Stimulated activated CD4-positive, alpha-beta T cell treated with anti-CD3 and anti-CD28 coated beads, TNF-alpha, amount 100 ng/mL, for 1 hour (primary cell): ENCODE measurements around the gene RACK1.

ENCODE experiments used
- DNase-seq, 3 donors: peaks; one replicate each; pipeline ENCODE4 v3.0.0-alpha.2; 2020; ENCODE audit warnings: low read depth in 3 of 3, low spot score in 1 of 3

Gene RACK1

GRCh38 chr5:181259974-181260719 is 16.4 kb upstream of the RACK1 start:
- no peak for DNase-seq

GRCh38 chr5:181259283-181259682 is 15.6 kb upstream of the RACK1 start:
- DNase-seq = no peak

GRCh38 chr5:181258576-181258975 is 14.9 kb upstream of the RACK1 start:
- no peak for DNase-seq

GRCh38 chr5:181255836-181256578 is 12.3 kb upstream of the RACK1 start:
- DNase-seq = no peak

DNA sequence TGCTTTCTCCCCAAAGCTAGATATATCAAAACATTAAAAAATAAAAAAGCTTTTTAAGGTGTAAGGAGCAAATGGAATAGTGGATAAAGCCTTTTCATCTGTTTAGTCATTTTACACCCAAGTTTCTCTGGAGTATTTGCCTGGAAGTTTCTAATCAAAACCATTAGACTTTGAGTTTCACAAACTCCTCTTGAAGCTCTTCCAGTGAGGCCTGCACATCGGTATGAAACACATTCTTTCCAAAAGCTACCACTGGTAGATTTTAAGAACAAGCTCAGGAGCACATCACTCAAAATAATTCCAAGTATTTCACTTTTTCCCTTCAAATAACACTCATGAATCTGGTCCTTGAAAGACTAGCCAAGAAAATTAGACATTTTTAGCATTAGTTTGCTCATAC is 11.6 kb upstream of the RACK1 start:
- DNase-seq = no peak

- DNase-seq = no peak
These were observed 4.6 kb upstream of the RACK1 start for GRCh38 chr5:181248277-181248676.

GRCh38 chr5:181246276-181247049 is 2.8 kb upstream of the RACK1 start:
- DNase-seq = peak in 2 of 3 donors; percentile 40 to 59

DNA sequence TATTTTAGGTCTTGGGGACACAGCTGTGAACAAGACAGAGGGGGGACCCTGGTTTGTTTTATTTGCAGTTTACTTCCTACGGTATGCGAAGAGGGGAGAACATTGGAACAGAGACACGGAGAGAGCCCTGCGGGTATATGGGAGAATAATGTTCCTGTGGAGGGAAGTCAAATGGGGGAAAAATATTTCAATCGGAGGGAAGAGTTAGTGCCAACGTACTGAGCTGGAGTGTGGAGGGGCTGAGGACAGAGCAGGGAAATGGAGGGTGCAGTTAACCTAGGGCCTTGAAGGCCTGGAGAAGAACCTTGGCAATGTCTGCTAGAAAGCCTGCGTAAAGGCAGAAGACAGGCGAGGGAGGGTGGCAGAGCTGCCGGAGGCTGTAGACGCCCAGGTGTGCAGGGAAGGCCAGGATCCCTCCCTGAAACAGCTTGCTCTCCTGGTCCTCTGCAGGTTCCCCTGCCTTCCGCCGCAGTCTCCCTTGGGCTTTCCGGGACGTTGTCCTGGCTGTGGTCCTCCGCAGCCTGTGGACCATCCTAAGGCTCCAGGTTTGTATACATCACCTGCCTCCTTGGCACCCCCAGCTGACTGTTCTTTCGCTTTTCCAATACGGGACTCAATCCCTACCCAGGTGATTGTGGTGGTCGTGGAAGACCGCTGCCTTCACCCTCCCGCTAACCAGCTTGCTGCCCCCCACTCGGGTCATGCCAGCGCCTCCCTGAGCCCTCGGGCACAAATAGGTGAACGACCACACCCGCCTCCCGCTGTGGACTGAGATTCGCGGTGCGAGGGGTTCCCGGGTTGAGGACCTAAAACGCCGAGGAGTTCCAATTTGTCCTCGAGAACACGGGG is 1.9 kb upstream of the RACK1 start:
- DNase-seq = no peak

DNA sequence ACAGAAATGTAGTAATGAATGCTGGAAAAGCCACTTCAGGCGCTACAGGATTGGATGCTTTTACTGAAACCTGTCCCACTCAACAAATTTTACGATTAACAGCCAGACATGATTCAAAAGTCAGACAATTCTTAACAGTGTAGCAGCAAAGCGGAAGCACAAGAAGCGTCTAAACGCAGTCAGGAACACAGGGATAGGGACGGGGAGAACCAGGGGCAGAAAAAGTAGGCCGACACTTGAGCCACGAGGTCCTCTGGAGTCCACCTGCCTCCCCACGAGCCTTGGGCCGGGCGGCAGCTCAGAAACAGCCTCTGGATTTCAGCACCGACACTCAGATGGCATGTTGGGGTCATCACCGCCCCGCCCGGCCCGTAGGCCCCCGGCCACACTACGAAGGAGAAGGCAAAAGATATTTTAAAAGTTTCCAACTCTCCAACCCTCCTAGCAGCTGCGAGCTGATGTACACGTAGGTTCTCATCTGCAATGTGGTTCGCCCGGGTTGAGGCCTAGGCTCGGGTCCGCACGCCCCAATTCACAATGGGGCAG is 615 bp downstream of the RACK1 start:
- no peak for DNase-seq

DNA sequence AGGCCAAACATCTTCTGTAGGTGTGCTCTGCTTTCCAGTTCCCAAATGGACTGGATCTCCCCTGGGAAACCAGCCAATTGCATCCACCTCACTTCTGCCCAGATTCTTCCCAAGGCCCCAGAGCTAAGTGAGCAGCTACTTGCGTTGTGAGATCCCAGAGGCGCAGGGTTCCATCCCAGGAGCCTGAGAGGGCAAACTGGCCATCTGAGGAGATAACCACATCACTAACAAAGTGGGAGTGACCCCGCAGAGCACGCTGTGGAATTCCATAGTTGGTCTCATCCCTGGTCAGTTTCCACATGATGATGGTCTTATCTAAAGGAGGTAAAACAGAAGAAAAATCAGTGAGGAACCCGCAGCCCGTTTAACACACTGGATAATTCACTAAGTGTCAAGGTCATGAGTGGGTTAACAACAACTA is 1.7 kb downstream of the RACK1 start:
- no peak for DNase-seq

DNA sequence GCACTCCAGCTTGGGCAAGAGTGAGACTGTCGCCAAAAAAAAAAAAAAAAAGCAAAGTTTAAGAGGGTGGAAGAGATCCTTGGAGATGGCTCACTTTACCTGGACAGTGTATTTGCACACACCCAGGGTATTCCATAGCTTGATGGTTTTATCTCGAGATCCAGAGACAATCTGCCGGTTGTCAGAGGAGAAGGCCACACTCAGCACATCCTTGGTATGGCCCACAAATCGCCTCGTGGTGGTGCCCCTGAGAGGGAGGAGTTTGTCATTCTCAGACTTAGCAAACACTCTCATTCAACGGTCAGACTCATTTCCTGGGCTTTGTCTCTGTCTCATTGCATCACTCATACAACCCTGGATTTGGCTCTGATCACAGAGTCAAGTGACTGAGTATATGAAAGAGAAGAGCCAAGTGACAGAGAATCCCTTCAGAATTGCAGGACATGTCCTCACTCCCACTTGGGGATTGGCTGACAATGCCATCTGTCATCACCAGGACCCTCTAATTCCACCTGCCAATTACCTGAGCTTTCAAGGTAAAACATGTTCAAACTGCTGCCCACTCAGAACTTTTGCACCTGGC is 2.2 kb downstream of the RACK1 start:
- DNase-seq = no peak

DNA sequence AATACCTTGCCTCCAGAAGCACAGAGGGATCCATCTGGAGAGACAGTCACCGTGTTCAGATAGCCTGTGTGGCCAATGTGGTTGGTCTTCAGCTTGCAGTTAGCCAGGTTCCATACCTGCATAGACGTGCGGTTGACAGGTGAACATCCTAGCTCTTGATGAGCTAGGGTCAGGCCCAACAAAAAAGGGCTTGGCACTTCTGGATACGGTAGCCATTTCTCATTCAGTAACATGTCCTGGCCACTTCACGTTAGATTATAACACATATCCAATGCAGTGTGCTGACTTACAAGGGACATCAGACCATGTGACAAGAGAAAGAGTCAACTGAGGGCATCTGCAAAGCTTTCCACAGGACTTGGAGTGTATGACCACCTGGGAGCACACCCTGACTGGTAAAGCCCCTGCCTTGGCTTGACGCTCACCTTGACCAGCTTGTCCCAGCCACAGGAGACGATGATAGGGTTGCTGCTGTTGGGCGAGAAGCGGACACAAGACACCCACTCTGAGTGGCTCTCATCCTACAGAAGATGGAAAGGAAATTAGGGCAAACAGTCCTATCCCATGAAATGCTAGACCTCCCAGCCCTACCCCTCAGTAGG is 4.5 kb downstream of the RACK1 start:
- DNase-seq = no peak

GRCh38 chr5:181237729-181238385 is 5.8 kb downstream of the RACK1 start:
- no peak for DNase-seq

- no peak for DNase-seq
These were observed 6.6 kb downstream of the RACK1 start for GRCh38 chr5:181236954-181237641.

DNA sequence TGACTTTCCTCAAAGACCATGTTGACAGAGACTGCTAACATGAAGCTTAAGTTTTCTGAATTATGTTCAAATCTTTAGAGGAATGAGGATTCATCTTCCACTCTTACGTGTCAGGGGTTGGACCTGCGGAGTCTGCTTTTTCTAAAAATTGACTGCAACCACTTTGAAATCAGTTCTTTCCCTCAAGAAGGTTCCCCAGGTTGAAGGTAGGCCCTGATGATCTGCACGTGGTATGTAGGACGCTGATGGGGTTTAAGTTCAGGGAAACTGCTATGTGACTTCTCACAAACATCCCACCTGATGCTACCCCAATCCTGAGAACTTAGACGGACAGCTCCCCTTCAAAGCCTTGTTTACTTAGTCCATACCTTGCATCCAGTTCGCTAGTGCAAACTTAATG is 7.2 kb downstream of the RACK1 start:
- no peak for DNase-seq

GRCh38 chr5:181235689-181236366 is 7.9 kb downstream of the RACK1 start:
- no peak for DNase-seq

DNA sequence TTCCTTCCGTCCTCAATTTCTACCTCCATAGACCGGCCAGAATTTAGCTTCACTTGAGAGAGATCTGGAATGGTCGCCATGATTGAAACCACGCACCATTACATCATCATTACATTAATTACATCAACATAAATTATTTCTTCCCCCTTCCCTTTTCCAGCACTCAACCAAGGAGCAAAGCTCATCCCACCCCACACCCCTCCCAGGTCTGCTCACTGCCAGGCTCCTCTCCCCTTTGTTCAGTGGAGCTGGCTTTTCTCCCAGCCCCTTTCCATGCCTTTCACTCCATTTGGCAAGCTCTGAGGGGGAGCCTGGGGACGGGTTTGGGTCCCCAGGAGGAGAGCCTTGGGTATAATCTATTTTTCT is 8.4 kb downstream of the RACK1 start:
- DNase-seq = no peak
